ENCODE data around the gene C13orf46.

- no peak for TF ChIP-seq TCF12 (IDR thresholded peaks at IDR 0.05; ENCODE audit: low read depth, low read length)
- TF ChIP-seq RXRA (IDR thresholded peaks at IDR 0.05; ENCODE audit: insufficient read depth, low read depth, low read length), result no peak
- TF ChIP-seq ZNF274 (IDR thresholded peaks at IDR 0.05; ENCODE audit: borderline replicate concordance, extremely low read depth, low read length), result no peak
Observed at GRCh38 chr13:113915012-113915763, 58.7 kb downstream of the C13orf46 start.

Measured in H1 (cell line).